Suprapubic skin (tissue), 4 donors: ENCODE measurements around the gene TOP1. TPM values are rescaled to one million over a fixed set of nuclear protein-coding genes. Genes with fewer than 3 reads are reported as not detected.

ENCODE experiments used
- DNase-seq, 2 donors: peaks; one replicate each; pipeline ENCODE4 v3.0.0-alpha.2; 2019; ENCODE audit warnings: low spot score in 2 of 2
- H3K27ac ChIP-seq: fragments of 200-600 bp; sonication (generic); one replicate; pipeline ENCODE4 v1.5.1; 2019
- H3K27me3 ChIP-seq: fragments of 200-600 bp; sonication (generic); one replicate; pipeline ENCODE4 v1.5.1; 2019
- H3K36me3 ChIP-seq: fragments of 200-600 bp; sonication (generic); one replicate; pipeline ENCODE4 v1.5.1; 2019
- H3K4me1 ChIP-seq: fragments of 200-600 bp; sonication (generic); one replicate; pipeline ENCODE4 v1.5.1; 2019
- H3K4me3 ChIP-seq: fragments of 200-600 bp; sonication (generic); one replicate; pipeline ENCODE4 v1.5.1; 2019; ENCODE audit warnings: mild to moderate bottlenecking
- H3K9me3 ChIP-seq: fragments of 200-600 bp; sonication (generic); one replicate; pipeline ENCODE4 v1.5.1; 2019
- CTCF ChIP-seq, 2 donors: fragments of 200-600 bp in 1 of 2; fragments of 450-650 bp in 1 of 2; sonication (generic) in 1 of 2; IDR thresholded peaks; one replicate each; pipeline ENCODE4 v1.5.1; 2016 to 2019; ENCODE audit warnings: antibody characterized with exemption in 2 of 2, mild to moderate bottlenecking in 1 of 2, moderate library complexity in 1 of 2
- EP300 ChIP-seq: sonication (generic); formaldehyde crosslinking; IDR thresholded peaks from one replicate; pipeline ENCODE4 v1.6.1; 2017; ENCODE audit warnings: antibody characterized with exemption
- POLR2A ChIP-seq, 2 donors: fragments of 450-650 bp; IDR thresholded peaks; one replicate each; pipeline ENCODE4 v1.6.1; 2017; ENCODE audit warnings: antibody characterized with exemption in 2 of 2, mild to moderate bottlenecking in 2 of 2, moderate library complexity in 2 of 2
- POLR2AphosphoS5 ChIP-seq, 3 donors: sonication (generic); formaldehyde crosslinking; IDR thresholded peaks; one replicate each; pipeline ENCODE4 v1.6.1; 2017; ENCODE audit warnings: antibody characterized with exemption in 3 of 3
- WGBS: methylation state at CpG from one replicate; pipeline ENCODE4 v1.1.5; 2018; 5-methylcytosine and 5-hydroxymethylcytosine counted together
- total RNA-seq, 4 donors: library from RNA; depleted of rRNA; stranded (reverse); fragments of >200 nt; gene quantifications; one replicate each; pipeline ENCODE4 v1.1.0, GENCODE V29; 2016

Gene TOP1
- total RNA-seq, 4 donors from 2014 or later = 25.8 to 32.6 (median 32.0) TPM

DNA sequence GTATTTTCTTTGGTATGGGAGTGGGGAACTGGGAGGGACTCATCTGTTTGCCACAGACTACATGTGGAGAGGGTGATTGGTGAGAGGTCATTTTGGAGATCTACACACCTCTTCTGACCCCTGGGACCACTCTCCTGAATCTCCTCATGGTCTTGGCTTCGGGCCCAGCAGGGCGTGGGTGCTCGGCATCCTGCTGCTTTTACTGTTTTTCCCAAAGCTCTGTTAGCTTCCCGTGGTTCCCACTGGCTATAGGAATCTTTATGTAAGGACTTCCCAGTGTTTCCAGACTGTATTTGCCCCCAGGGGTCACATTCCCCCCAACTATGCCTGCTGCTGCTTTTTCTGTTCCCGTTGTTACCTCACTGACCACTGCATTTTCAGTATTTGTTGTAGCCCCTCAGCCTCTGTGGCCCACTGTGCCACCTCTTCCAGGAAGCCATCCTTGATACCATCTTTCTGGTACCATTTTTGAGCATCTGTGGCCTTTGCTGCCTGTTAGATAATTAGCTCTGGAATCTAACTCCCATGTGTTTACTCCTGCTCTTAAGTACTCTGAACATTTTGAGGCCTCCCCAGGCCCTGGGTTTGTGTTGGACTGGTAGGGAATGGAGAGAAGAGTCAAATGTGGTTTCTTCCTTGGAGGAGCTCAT, 123.6 kb downstream of the TOP1 start:
- Histone ChIP-seq H3K4me1 (peaks cover 78% of the 10 kb centered on the region), H3K36me3 (no peaks in the 10 kb centered on the region), H3K27me3 (no peaks in the 10 kb centered on the region), H3K27ac (no peak overlapping the region), H3K4me3 (no peak overlapping the region), H3K9me3 (no peaks in the 10 kb centered on the region)
- no peak for DNase-seq
- 45% methylated on average over 5 of the region's 5 CpGs for WGBS
- TF ChIP-seq CTCF (IDR thresholded peaks at IDR 0.05) (no peak), POLR2AphosphoS5 (IDR thresholded peaks at IDR 0.05) (no peak), POLR2A (IDR thresholded peaks at IDR 0.05) (no peak), EP300 (no peak)

DNA sequence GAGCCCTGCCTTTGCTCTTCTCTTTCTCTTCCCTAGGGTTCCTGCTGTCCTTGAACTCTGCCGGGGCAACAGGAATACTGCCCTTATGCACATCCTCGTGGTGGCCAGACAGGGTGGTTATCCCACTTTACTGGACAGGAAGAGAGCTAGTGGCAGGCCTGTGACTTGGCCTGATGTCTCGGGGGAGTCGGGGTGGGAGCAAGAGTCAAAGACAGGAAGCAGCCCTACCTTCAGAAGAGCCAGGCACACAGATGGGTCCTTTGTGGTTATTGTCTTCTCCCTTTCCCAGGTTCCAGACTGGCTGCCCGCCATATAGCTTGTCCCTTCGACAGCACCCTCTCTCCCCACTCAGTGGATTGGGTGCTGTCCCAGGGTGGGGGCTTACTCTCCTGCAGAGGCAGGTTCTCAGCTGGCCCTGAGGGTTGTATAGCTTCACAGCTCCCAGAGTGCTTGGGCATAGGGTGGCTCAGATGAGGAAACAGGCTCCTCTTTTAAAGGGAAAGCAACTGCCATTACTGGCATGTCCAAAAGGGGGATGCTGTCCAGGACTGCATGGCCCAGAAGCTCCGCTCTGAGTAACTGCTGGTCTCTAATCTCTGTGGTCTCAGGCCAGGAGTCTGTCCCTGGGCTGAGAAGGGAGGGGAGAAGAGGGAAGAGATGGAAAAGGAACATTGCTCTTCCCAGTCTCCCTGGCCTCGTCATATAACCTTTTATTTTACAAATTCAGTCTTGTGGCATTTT, 126.0 kb downstream of the TOP1 start:
- H3K9me3 ChIP-seq = no peaks in the 10 kb centered on the region
- no peak for TF ChIP-seq EP300
- peaks cover 78% of the 10 kb centered on the region for H3K4me1 ChIP-seq
- H3K27ac ChIP-seq = no peak overlapping the region
- H3K27me3 ChIP-seq = no peaks in the 10 kb centered on the region
- DNase-seq = no peak
- 72% methylated on average over 8 of the region's 8 CpGs for WGBS
- H3K36me3 ChIP-seq = no peaks in the 10 kb centered on the region
- H3K4me3 ChIP-seq = no peak overlapping the region

- H3K4me1 ChIP-seq = peaks cover 71% of the 10 kb centered on the region
- no peak overlapping the region for H3K4me3 ChIP-seq
- WGBS = 88% methylated on average over 7 of the region's 7 CpGs
- H3K27ac ChIP-seq = no peak overlapping the region
- H3K9me3 ChIP-seq = no peaks in the 10 kb centered on the region
- no peaks in the 10 kb centered on the region for H3K27me3 ChIP-seq
- no peak for DNase-seq
- H3K36me3 ChIP-seq = peaks cover 5% of the 10 kb centered on the region
- no peak for TF ChIP-seq CTCF (IDR thresholded peaks at IDR 0.05)
- no peak for TF ChIP-seq POLR2A (IDR thresholded peaks at IDR 0.05)
- no peak for TF ChIP-seq POLR2AphosphoS5 (IDR thresholded peaks at IDR 0.05)
- no peak for TF ChIP-seq EP300
These were observed 126.6 kb downstream of the TOP1 start for GRCh38 chr20:41155261-41155660.

DNA sequence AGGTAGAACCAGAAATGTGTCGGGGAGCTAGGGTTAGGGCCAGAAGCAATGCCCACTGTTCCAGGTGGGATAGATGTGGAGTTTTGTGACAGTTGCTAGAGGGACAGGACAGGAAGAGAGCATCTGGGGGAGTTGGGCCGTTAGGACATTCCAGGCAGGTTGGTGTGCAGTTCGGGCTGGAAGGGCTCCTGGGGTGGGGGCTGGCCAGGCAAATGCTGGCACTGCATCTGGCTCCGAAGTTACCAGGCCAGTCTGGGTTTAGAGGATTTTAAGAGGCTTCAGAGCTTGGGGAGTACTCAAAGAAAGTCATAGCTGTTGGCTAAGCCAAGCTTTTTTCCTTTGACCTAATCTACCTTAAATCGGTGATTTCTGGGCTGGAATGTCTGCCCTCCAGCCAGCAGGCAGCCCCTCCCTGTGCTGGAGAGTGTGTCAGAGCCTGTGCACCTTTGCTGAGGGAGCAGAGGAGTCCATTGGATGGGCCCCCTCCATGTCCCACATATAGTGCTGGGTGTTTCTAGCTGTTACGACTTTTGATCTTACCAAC, 129.5 kb downstream of the TOP1 start:
- 71% methylated on average over 6 of the region's 6 CpGs for WGBS
- H3K4me1 ChIP-seq = peaks cover 56% of the 10 kb centered on the region
- no peak for TF ChIP-seq POLR2A (IDR thresholded peaks at IDR 0.05)
- TF ChIP-seq EP300 = no peak
- TF ChIP-seq CTCF (IDR thresholded peaks at IDR 0.05) = no peak
- TF ChIP-seq POLR2AphosphoS5 (IDR thresholded peaks at IDR 0.05) = no peak

GRCh38 chr20:41159547-41159946, 130.9 kb downstream of the TOP1 start:
- no peak overlapping the region for H3K27ac ChIP-seq
- no peaks in the 10 kb centered on the region for H3K9me3 ChIP-seq
- no peak overlapping the region for H3K4me3 ChIP-seq
- H3K36me3 ChIP-seq = peaks cover 33% of the 10 kb centered on the region
- no peak for TF ChIP-seq POLR2A (IDR thresholded peaks at IDR 0.05)
- no peak for TF ChIP-seq POLR2AphosphoS5 (IDR thresholded peaks at IDR 0.05)
- TF ChIP-seq EP300 = no peak
- no peak for TF ChIP-seq CTCF (IDR thresholded peaks at IDR 0.05)
- no peak for DNase-seq
- 82% methylated on average over 10 of the region's 10 CpGs for WGBS
- peaks cover 50% of the 10 kb centered on the region for H3K4me1 ChIP-seq
- H3K27me3 ChIP-seq = no peaks in the 10 kb centered on the region

More for the DNA sequence above, 129.5 kb downstream of the TOP1 start:
- Histone ChIP-seq H3K9me3 (no peaks in the 10 kb centered on the region), H3K27ac (peak overlapping the region; percentile 34), H3K36me3 (peaks cover 19% of the 10 kb centered on the region), H3K4me3 (no peak overlapping the region), H3K27me3 (no peaks in the 10 kb centered on the region)
- DNase-seq = no peak
